Sigmoid colon (tissue), 7 donors: ENCODE results near the gene ST6GALNAC4. TPM values are rescaled to one million over a fixed set of nuclear protein-coding genes. Genes with fewer than 3 reads are reported as not detected.

Experiments
- DNase-seq: peaks from one replicate; pipeline ENCODE4 v3.0.0-alpha.2; 2019
- H3K27ac ChIP-seq, 4 donors: fragments of 200-600 bp; sonication (generic); one replicate each; pipeline ENCODE4 v1.5.1; 2016 to 2019; ENCODE audit warnings: mild to moderate bottlenecking in 1 of 4
- H3K27me3 ChIP-seq, 3 donors: fragments of 200-600 bp; sonication (generic); one replicate each; pipeline ENCODE4 v1.5.1; 2019; ENCODE audit warnings: mild to moderate bottlenecking in 1 of 3
- H3K36me3 ChIP-seq, 4 donors: fragments of 200-600 bp; sonication (generic); one replicate each; pipeline ENCODE4 v1.5.1; 2016 to 2019
- H3K4me1 ChIP-seq, 4 donors: fragments of 200-600 bp; sonication (generic); one replicate each; pipeline ENCODE4 v1.5.1; 2017 to 2019
- H3K4me3 ChIP-seq, 4 donors: fragments of 200-600 bp; sonication (generic); one replicate each; pipeline ENCODE4 v1.5.1; 2017 to 2019; ENCODE audit warnings: mild to moderate bottlenecking in 2 of 4, moderate library complexity in 1 of 4
- H3K9me3 ChIP-seq, 4 donors: fragments of 200-600 bp in 3 of 4; sonication (generic) in 3 of 4; one replicate each; pipeline versions ENCODE4 v1.5.1 to v1.6.1; 2013 to 2019
- CTCF ChIP-seq, 4 experiments: fragments of 450-650 bp in 3 of 4; fragments of 200-600 bp in 1 of 4; IDR thresholded peaks; one replicate each; pipeline ENCODE4 v1.5.1; 2016 to 2019; ENCODE audit warnings: antibody characterized with exemption in 4 of 4, mild to moderate bottlenecking in 3 of 4, moderate library complexity in 2 of 4
- EP300 ChIP-seq, 4 donors: sonication (generic); formaldehyde crosslinking; IDR thresholded peaks; one replicate each; pipeline ENCODE4 v1.6.1; 2017; ENCODE audit warnings: antibody characterized with exemption in 4 of 4
- POLR2A ChIP-seq, 2 donors: fragments of 450-650 bp; IDR thresholded peaks; one replicate each; pipeline ENCODE4 v1.6.1; 2016; ENCODE audit warnings: antibody characterized with exemption in 2 of 2, mild to moderate bottlenecking in 2 of 2, moderate library complexity in 2 of 2
- POLR2AphosphoS5 ChIP-seq, 4 donors: sonication (generic); formaldehyde crosslinking; IDR thresholded peaks; one replicate each; pipeline ENCODE4 v1.6.1; 2017; ENCODE audit warnings: antibody characterized with exemption in 4 of 4
- WGBS, 2 donors: extraction: QIAGEN DNeasy Blood & Tissue Kit; methylation state at CpG; one replicate each; pipeline ENCODE4 v1.1.7; 2013; 5-methylcytosine and 5-hydroxymethylcytosine counted together
- intact Hi-C: fragments of 100-400 bp; cut with DNase I; formaldehyde crosslinking; loops from one replicate; pipeline ENCODE4 v1.15.1; 2023
- polyA plus RNA-seq, 3 donors: library from polyadenylated mRNA; stranded (reverse); fragments of 200-250 nt; gene quantifications; one replicate each; pipeline ENCODE4 v1.2.3, GENCODE V29; 2013
- total RNA-seq, 4 donors: library from RNA; depleted of rRNA; stranded (reverse); fragments of >200 nt; gene quantifications; one replicate each; pipeline ENCODE4 v1.1.0, GENCODE V29; 2016
- donor health status: healthy with polysubstance abuse.
- donor health status: Bipolar disorder and iron deficiency.
- donor health status: healthy.

The ST6GALNAC4 gene
- total and polyA plus RNA-seq, 7 donors: 22.8 to 51.1 (median 27.0) TPM

- Histone ChIP-seq H3K4me3 (no peak overlapping the region), H3K27me3 (peaks cover 22 to 69% (median 33%) of the 10 kb centered on the region in 3 donors), H3K27ac (no peak overlapping the region), H3K4me1 (peaks cover 0 to 33% (median 31%) of the 10 kb centered on the region in 4 donors), H3K9me3 (no peaks in the 10 kb centered on the region), H3K36me3 (no peaks in the 10 kb centered on the region)
- intact Hi-C loops: loop anchor here (10.0 kb wide), 1 partner anchor 424 kb away; no protein-coding TSS in a partner anchor
- WGBS, 2 donors: 52 to 76% methylated on average over 11 of the region's 11 CpGs
- TF ChIP-seq EP300 (IDR thresholded peaks at IDR 0.05): no peak
- TF ChIP-seq CTCF (IDR thresholded peaks at IDR 0.05): no peak
- no peak for TF ChIP-seq POLR2A (IDR thresholded peaks at IDR 0.05)
- no peak for TF ChIP-seq POLR2AphosphoS5 (IDR thresholded peaks at IDR 0.05)
- DNase-seq: no peak
Observed at GRCh38 chr9:127928676-127929624, 12.1 kb upstream of the ST6GALNAC4 start.

GRCh38 chr9:127927988-127928675, 11.3 kb upstream of the ST6GALNAC4 start:
- peaks cover 0 to 33% (median 31%) of the 10 kb centered on the region in 4 donors for H3K4me1 ChIP-seq
- no peaks in the 10 kb centered on the region for H3K36me3 ChIP-seq
- H3K9me3 ChIP-seq: no peaks in the 10 kb centered on the region
- WGBS, 2 donors: 8 to 25% methylated on average over 24 of the region's 24 CpGs
- no peak overlapping the region for H3K27ac ChIP-seq
- TF ChIP-seq POLR2A (IDR thresholded peaks at IDR 0.05): no peak
- H3K27me3 ChIP-seq: peaks cover 22 to 69% (median 33%) of the 10 kb centered on the region in 3 donors
- no peak for DNase-seq
- intact Hi-C loops: loop anchor here (10.0 kb wide), 1 partner anchor 423 kb away; no protein-coding TSS in a partner anchor
- H3K4me3 ChIP-seq: no peak overlapping the region

- H3K36me3 ChIP-seq: no peaks in the 10 kb centered on the region
- peaks cover 22 to 69% (median 33%) of the 10 kb centered on the region in 3 donors for H3K27me3 ChIP-seq
- no peak for TF ChIP-seq EP300 (IDR thresholded peaks at IDR 0.05)
- no peak for TF ChIP-seq POLR2A (IDR thresholded peaks at IDR 0.05)
- TF ChIP-seq POLR2AphosphoS5 (IDR thresholded peaks at IDR 0.05): no peak
- TF ChIP-seq CTCF (IDR thresholded peaks at IDR 0.05): no peak
- 1 to 3% methylated on average over 56 of the region's 56 CpGs for WGBS, 2 donors
- H3K27ac ChIP-seq: no peak overlapping the region
- no peaks in the 10 kb centered on the region for H3K9me3 ChIP-seq
- intact Hi-C loops: loop anchor here (10.0 kb wide), 1 partner anchor 423 kb away; no protein-coding TSS in a partner anchor
- H3K4me3 ChIP-seq: peak overlapping the region in 1 of 4 donors; percentile 5
- peaks cover 0 to 33% (median 31%) of the 10 kb centered on the region in 4 donors for H3K4me1 ChIP-seq
- DNase-seq: no peak
Observed at GRCh38 chr9:127927201-127927987, 10.6 kb upstream of the ST6GALNAC4 start.

- Histone ChIP-seq H3K4me1 (peaks cover 0 to 36% (median 34%) of the 10 kb centered on the region in 4 donors), H3K27me3 (peaks cover 22 to 68% (median 33%) of the 10 kb centered on the region in 3 donors), H3K36me3 (no peaks in the 10 kb centered on the region), H3K9me3 (no peaks in the 10 kb centered on the region), H3K4me3 (peak overlapping the region in 1 of 4 donors; percentile 5), H3K27ac (no peak overlapping the region)
- TF ChIP-seq POLR2AphosphoS5 (IDR thresholded peaks at IDR 0.05) (no peak), CTCF (IDR thresholded peaks at IDR 0.05) (no peak), EP300 (IDR thresholded peaks at IDR 0.05) (no peak), POLR2A (IDR thresholded peaks at IDR 0.05) (no peak)
- no peak for DNase-seq
- WGBS, 2 donors: 11 to 14% methylated on average over 19 of the region's 19 CpGs
- intact Hi-C loops: loop anchor here (10.0 kb wide), 1 partner anchor 422 kb away; no protein-coding TSS in a partner anchor
Observed at GRCh38 chr9:127926906-127927200, 10.0 kb upstream of the ST6GALNAC4 start.
